Inferior parietal cortex (tissue), 1 donor: ENCODE measurements around the gene EFR3B.
"Not testable (repeated sequence)": the region's sequence is repeated elsewhere in the genome, so short reads cannot be mapped to it uniquely, and the experiment has no call there.

Experiments used
- DNase-seq: peaks from one replicate; pipeline ENCODE4 v3.0.0-alpha.2; 2016; ENCODE audit errors: extremely low spot score

The EFR3B gene

DNA sequence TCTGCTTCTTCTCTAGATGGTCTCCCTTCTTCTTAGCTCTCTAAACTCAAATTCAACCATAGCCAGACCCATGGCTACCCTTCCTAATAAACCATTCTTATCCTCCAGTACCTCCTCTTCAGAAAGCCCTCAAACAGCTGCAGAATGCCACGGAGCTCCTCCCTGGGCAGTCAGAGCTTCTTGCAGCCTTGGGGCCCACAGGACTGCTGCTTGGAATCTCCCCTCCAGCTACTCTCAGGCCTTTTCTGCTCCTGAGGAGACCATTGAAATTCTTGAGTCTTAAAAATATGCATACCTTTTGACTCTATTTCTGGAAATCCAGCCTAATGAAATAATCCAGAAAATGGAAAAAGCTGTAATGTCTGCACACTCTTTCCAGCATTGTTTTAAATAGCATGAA is 30.7 kb downstream of the EFR3B start:
- no peak for DNase-seq

DNA sequence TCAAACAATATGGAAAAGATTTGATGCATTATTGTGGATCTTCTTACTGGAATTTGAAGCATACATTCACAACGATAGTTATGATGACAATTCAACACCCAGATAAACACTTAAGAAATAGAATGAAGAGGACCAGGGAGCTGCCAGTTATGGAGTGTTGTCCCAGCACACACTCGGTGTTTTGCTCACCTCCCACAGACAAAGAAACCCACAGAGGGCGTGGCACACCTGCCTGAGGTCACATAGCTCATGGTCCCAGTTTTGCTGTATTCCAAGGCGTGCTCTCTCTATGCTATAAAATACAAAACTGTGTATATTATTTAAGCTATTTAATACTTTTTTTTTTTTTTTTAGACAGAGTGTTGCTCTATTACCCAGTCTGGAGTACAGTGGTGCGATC is 31.1 kb downstream of the EFR3B start:
- DNase-seq: no peak

DNA sequence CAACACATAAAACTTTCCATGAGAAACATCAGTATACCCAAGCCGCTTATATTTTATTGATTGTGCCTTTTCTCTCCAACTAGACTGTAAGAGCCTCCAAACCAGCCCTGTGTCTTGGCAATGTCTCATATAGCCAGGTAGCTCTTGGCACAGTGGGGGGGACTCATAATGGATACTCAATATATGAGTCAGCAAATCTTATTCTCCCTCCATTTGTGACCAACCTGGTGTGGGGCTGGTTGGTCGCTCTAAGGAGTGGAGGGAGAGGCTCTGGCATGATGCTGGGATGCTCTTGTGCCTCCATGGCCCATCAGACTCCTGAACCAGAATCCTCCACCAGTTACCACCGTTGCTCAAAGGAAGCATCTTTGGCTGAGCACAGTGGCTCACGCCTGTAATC is 32.0 kb downstream of the EFR3B start:
- DNase-seq: no peak

DNA sequence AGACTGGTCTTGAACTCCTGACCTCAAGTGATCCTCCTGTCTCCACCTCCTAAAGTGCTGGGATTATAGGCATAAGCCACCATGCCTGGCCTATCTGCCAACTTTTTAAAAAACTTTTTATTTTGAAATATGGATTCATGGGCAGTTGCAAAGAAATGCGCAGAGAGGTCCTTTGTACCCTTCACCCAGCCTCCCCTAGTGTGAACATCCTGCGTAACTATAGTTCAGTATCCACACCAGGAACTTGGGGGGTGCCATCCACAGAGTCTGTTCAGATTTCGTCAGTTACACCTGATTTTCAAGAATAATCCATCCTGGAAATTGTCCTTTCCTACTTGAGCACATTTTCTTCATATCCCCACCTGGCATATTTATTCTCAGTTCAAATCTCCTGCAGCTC is 33.0 kb downstream of the EFR3B start:
- no peak for DNase-seq

DNA sequence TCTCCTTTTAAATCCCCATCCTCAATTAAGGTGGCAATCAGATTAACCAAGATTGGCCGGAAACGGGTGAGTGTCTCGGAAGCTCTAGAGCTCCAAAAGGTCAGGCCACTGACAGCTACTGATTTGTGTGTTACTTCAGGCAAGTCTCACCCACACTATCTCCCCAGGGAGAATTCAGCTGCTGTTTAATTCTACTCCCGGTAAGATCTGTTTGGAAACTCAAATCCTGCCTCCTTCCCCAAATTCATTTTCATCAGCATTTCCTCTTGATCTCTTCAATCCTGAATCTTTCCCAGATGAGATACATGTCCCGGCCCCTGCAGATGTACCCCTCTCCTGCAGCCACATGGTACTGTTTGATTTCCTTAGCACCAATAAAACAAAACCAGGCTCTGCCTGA is 34.9 kb downstream of the EFR3B start:
- no peak for DNase-seq

DNA sequence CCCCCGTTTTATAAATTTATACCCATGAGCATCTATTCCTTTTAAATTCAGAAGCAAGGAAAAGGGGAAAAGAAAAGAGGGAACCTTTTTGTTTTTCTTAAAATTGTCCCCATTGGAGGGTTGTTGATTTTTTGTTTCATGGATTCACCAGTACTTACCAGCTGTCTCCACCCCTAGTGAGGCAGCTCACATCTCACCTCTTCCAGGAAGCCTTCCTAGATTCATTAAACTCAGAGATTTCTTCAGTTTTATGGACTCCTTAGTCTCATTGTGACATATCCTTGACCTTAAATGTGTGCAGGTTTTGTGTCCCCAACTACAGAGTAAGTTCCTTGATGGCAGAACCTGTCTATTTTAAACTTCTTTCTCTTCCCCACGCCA is 35.9 kb downstream of the EFR3B start:
- no peak for DNase-seq

DNA sequence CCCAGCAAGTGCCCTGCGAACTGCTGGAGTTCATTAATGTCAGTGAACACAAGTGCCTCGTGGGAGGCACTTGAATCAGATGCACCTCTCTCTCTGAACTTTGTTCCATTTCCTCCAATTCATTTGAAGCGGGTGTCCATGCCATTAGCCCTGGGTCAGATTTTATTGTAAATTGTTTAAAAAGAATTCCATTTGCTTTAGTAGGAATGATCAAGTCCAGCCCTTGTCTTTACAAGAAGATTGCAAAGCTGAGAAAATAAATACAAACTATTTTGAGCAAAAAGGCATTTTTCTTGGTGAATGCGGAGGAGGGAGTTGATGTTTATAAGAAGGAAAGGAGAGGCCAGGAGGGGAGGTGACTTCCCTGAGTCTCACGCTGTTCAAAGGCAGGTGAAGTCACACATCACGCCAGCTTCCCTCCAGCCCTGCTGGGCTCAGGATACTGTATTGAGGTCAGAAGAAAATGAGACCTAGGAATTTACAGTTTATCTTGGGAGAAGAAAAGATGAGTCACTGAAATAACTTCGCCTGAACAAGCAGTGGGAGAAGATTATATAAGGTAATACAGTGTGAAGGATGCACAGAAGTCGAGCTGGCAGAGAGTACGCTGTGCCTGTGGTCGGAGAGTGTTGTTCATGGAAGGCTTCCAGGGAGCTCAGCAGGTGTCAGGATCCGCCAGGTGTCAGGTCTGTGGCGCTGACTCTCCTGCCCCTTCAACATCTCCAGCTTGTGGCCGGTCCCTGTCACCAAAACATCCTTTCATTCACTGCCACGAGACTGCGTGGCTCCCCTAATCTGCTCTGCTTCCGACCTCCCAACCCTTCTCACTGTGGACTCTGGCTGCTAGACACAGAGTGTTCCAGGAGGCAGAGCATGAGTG is 36.5 kb downstream of the EFR3B start:
- DNase-seq: no peak

DNA sequence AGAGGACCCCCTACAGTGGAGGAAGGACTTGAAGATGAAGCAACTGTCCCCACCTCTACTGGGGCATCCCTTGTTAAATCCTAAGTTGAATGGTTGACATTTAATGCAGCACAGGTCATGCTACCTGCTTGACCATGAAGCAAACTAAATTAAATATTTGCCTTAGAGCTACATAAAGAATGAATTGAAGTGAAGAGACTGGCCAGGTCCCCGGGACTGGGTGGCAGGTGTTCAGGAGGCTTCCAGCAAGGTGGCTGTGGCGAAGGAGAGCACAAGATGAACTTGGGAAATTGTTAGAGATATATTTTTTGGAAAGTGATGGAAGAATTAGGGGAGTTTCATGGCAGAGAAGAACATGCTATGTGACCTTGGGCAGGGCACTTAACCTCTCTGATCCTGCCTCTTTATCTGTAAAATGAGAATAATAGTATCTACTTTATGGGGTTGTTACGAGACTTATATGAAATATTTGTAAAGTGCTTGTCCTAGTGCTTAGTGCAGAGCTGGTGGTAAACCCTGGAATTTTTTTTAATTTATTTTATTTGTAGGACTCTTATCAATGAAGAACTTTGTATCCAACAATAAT is 37.3 kb downstream of the EFR3B start:
- no peak for DNase-seq

DNA sequence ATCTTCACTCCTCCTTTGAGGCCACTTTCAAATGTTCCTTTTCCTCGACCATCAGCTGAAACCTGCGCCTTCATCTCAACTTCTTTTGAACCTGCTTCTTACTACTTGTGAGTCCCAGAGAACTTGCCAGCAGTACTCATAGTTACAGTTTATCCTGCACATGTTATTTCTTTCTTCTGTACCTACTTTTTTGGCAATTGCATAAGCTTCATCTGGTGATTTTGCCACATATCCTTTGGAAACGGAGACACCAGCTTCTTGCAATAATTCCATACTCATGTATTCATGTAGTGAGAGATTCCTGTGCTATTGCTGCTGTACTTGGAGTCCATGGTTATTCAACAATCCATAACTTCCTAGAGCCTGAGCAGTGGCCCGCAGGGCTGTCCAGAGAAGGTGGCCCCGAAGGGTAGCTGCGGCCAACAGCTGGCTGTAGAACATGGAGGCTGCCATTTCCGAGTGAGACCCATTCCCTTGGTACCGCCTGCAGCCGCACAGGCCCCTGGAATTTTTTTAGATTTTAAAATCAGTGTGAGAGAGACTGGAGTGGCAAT is 39.4 kb downstream of the EFR3B start:
- DNase-seq: no peak

DNA sequence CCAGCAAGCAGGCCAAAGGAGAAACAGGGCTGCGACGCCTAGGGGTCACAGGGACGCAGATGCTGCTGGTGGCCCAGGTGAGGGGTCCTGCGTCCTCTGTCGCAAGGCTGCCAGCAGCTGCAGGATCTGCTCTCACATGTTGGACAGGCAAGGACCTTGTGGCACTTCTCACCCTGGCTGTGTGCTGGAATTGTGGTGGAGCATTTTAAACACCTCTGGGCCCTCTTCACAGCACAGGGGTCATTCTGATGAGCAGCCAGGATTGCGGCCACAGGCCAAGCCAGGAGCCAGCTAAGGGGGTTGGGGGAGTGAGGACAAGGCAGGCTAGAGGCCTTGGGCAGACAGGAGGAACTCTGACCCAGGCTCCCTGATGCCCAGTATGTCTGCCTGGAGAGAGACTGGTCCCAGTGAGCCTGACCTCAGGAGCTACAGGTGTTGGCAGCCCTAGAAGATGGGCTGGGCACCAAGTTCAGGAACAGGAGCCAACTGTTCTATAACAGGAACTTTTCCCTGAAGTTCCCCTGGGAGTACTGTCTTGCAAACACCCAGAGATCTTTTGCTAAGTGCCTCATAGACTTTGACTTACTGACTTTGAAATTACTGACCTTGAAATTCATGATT is 40.2 kb downstream of the EFR3B start:
- DNase-seq: no peak

DNA sequence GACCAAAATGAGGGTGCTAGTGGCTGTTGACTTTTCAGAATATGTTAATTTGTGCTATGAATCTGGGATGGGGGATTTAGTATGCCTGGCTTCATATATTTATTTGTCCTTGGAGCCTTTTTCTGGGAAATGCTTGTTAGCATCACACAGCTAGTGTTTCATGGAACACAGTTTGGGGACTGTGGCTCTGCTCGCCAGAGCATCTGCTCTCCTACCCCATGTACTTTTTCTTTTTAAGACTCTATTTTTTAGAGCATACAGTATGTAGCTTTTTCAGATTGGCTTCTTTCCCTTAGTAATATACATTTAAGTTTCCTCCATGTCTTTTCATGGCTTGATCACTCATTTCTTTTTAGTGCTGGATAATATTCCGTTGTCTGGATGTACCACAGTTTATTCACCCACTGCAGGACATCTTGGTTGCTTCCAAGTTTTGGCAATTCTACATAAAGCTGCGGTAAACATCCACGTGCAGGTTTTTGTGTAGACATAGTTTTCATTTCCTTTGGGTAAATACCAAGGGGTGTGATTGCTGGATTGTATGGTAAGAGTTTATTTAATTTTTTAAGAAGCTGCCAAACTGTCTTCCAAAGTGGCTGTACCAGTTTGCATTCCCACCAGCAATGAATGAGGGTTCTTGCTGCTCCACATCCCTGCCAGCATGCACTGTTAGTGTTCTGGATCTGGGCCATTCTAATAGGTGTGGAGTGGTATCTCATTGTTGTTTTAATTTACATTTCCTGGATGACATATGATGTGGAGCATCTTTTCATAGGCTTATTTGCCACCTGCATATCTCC is 44.1 kb downstream of the EFR3B start:
- no peak for DNase-seq

DNA sequence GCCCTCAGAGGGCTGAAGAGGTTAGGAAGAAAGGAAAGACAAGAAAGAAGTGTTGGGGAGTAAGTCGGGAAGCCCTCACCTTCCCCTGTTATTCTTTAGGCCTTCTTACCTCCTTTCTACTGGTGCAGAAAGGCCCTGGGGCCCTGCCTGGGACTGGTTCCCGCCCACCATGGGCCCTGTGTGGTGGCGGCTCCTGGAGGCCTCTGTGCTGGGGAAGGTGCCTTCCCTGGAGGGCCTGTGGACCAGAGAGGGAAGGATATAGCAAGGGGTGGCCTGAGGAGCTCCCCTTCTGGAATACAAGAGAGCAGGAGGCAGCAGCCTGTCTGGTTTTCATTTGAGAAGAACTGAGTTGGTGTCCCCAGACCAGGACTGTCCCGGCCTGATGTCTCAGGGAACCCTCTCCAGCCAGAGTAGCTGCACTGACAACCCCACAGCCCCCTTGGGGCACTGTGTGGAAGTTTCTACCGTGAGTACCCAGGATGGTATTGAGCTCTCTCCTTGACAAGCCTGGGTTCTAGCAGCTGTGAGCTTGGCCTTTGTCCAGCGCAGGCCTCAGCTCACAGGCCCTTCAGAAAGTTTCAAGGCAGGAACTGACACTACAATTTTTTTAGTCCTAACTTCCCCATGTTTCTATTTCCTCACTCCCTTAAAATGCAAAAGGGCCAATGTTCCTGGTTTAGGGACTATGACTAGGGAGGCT is 47.1 kb downstream of the EFR3B start:
- DNase-seq: no peak

DNA sequence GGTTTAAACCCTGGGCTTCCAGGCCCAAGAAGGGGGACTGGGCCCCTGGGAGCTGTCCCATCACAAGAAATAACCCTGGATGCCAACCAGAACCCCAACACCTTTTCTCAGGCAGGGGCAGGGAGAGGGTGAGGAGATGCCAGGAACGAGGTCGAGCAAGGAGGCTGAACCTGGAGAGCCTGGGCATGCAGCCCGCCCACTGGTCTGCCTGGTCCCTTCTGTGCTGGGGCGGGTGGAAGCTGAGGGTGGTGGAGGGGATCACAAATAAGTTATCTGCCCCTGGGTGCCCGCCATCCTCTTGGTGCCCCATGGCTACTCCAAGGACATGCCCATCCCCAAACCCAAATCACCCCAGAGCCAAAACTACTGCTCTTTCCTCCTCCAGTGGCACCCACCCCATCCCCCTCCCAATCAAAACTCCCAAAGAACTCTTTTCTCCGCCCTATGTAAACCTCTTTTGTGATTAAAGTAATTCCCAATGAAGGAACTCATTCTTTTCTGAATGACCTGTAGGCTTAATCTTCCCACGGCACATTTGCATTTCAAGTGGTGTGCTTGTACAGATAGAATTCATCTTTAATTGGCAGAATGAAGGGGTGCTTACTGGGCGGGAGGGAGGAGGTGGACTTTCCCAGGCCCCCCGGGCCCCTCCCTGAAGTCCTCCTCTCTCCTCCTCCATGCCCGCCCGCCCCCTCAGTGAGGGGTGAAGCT is 47.9 kb downstream of the EFR3B start:
- DNase-seq: no peak

DNA sequence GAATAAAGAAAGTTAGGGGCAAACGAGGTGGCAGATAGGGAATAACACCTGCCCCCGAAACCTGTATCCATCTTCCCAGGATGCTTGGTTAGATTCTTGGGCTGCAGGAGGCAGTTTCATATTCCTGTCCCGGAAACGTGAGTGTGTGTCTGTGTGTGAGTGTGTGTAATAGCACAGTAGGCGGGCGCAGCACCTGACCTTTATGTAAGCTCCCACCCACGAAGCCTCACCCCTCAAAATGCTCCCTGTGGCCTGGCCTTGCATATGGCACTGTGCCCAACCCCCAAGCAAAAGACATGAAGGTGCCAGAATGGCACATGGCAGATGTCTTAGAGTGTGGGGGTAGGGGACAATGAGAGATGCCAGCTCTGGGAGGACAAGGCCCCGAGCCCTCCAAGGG is 48.9 kb downstream of the EFR3B start:
- no peak for DNase-seq

DNA sequence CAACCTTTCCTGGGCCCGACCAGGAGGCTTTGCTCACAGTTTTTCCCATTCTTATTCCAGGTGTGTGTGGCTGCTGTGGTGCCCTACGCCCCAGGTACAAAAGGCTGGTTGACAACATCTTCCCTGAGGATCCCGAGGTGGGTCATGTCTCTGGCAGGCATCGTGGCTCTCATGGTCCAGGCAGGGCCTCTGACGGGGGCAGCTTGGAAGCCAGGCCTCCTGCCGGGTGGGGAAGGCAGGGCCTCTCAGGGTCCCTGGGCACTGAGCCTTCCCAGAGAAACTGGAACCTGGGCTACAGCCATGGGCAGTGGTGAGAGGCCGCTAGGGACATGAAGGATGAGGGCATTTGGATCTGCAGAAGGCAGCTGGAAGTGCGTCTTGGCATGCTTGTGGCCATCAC is 49.4 kb downstream of the EFR3B start:
- DNase-seq: no peak

DNA sequence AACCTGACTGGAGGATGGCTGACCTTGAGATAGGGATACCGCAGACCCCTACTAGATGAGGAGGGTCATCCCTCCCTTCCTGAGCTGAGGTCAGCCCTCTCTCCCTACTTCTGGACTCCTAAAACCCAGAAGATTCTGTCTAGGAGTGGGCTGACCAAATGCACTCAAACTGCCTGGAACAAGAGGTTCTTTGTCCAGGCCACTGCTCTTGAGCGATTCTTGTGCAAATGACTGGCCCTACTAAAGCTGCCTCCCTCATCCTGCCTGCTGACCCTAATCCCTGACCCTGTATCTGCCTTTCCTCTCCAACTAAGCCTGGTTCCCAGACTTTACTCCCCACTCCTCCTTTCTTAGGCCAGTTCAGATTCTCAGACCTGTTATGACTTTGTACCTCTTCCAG is 56.2 kb downstream of the EFR3B start:
- no peak for DNase-seq

DNA sequence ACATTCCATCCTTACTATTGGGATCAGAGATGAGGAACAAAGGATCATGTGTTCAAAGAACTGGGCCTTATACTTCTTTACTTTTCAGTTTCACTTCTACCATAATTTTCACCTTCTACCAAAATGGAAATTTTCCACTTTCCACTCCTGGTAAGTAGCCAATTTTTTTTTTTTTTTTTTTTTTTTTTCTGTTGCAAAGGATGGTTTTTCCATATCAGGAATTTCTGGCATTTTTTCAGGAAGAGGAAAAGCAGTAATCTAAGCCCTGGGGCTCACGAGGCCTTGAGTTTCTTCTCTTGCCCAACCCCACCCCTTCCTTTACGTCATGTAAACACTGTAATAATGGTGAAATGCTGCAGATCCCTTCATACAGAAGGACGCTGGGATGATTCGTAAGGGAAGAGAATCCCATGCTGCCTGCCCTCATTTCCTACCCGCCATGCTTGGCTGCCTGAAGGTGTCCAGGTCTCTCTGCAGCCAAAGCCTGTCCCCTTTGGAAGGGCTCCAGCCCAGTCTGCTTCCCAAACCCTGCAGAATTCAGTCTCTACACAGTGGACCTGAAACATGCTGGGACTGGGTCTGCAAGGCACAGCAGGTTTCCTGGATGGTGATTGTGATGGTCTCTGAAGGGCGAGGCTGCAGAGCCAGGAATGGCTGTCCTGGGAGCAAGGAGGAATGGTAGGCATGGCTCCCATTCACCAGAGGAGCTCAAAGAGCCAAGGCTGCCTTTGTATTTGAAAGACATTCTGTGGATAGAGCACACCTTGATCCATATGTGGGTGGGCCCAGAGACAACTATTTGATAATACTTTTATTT is 57.0 kb downstream of the EFR3B start:
- DNase-seq: no peak

DNA sequence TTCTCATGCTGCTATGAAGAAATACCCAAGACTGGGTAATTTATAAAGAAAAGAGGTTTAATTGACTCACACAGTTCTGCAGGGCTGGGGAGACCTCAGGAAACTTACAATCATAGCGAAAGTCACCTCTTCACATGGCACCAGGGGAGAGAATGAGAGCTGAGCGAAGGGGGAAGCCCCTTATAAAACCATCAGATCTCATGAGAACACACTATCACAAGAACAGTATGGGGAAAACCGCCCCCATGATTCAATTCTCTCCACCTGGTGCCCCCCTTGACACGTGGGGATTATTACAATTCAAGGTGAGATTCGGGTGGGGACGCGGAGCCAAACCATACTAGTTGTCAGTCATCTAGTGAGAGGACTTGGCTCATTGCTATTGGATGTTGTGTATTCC is 60.5 kb downstream of the EFR3B start:
- DNase-seq: not testable (repeated sequence)

DNA sequence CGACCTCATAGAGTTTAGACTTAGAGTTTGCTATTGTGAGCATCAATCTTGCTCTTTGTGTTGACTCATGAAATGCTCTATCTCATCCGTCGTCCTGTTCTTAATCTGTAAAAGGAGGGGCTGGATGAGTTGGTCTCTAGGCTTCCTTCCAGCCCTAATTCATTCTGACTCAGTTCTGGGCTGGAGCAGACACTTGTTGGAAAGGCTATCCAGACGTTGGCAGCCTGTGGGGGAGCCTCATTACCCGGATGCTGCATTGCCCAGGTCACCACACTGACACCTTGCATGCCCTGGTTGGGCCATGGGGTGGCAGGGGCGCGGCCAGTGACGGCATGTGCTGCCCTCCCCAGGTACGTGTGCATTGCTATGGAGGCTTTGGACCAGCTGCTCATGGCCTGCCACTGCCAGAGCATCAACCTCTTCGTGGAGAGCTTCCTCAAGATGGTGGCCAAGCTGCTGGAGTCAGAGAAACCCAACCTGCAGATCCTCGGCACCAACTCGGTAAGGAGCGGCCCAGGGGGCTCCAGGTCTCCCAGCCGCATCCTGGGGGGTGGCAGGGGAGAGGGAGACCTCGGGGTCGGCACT is 61.5 kb downstream of the EFR3B start:
- DNase-seq: no peak

DNA sequence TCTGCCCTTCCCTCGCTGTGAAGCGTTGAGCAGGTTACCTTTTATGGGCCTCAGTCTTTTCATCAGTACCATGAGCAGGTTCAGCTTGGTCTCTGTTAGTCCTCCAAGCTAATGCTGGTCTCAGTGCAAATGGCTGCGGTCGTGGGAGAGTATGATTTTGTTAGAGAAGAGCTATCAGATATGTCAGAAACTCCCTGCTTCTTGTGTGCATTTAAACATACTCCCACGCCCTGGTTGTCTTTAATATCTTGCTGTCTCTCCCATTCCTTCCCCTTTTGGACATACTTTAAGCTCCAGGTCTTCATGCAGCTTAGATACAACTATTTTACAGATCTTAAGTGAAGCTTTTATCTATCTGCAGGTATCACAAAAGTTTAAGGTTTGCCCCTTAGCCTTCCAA is 62.9 kb downstream of the EFR3B start:
- DNase-seq: no peak
